Thyroid gland (tissue), 4 donors: Measurements from ENCODE around the gene CREB5. TPM values are rescaled to one million over a fixed set of nuclear protein-coding genes. Genes with fewer than 3 reads are reported as not detected.

Experiments
- DNase-seq, 2 donors: peaks; one replicate each; pipeline ENCODE4 v3.0.0-alpha.2; 2019
- H3K27ac ChIP-seq, 3 donors: fragments of 200-600 bp; sonication (generic); 1 replicate in 2 of 3; 2 replicates in 1 of 3; pipeline ENCODE4 v1.5.1; 2016 to 2019; ENCODE audit warnings: mild to moderate bottlenecking in 1 of 3, moderate library complexity in 1 of 3
- H3K27me3 ChIP-seq: fragments of 200-600 bp; sonication (generic); one replicate; pipeline ENCODE4 v1.5.1; 2019
- H3K36me3 ChIP-seq, 2 donors: fragments of 200-600 bp; sonication (generic); one replicate each; pipeline ENCODE4 v1.5.1; 2016 to 2019
- H3K4me1 ChIP-seq, 2 donors: fragments of 200-600 bp; sonication (generic); one replicate each; pipeline ENCODE4 v1.5.1; 2017 to 2019
- H3K4me3 ChIP-seq, 3 donors: fragments of 200-600 bp; sonication (generic); replicated peaks in 1 of 3; 1 replicate in 2 of 3; 2 replicates in 1 of 3; pipeline ENCODE4 v1.5.1; 2016; ENCODE audit warnings: mild to moderate bottlenecking in 1 of 3
- H3K9me3 ChIP-seq: fragments of 200-600 bp; sonication (generic); one replicate; pipeline ENCODE4 v1.5.1; 2017
- POLR2A ChIP-seq, 2 donors: fragments of 450-650 bp; IDR thresholded peaks; one replicate each; pipeline ENCODE4 v1.6.1; 2017; ENCODE audit warnings: antibody characterized with exemption in 2 of 2, mild to moderate bottlenecking in 2 of 2, moderate library complexity in 1 of 2
- WGBS, 2 donors: methylation state at CpG; one replicate each; pipeline ENCODE4 v1.1.5; 2017; 5-methylcytosine and 5-hydroxymethylcytosine counted together
- intact Hi-C: fragments of 100-400 bp; cut with DNase I; formaldehyde crosslinking; loops from one replicate; pipeline ENCODE4 v1.15.1; 2023
- total RNA-seq, 4 donors: library from RNA; depleted of rRNA; stranded (reverse); fragments of >200 nt; gene quantifications; one replicate each; pipeline ENCODE4 v1.2.3, GENCODE V29; 2016
- TF ChIP-seq, protein P1 (sequence below), 6 experiments: fragments of 200-600 bp in 3 of 6; fragments of 450-650 bp in 3 of 6; sonication (generic) in 3 of 6; IDR thresholded peaks; one replicate each; pipeline ENCODE4 v1.5.1; 2016 to 2019; ENCODE audit warnings: antibody characterized with exemption in 6 of 6, mild to moderate bottlenecking in 2 of 6, inconsistent platforms in 1 of 6, moderate library complexity in 1 of 6

CREB5 gene
- total RNA-seq, 4 donors from 2014 or later: 2.5 to 13.6 (median 6.5) TPM

DNA sequence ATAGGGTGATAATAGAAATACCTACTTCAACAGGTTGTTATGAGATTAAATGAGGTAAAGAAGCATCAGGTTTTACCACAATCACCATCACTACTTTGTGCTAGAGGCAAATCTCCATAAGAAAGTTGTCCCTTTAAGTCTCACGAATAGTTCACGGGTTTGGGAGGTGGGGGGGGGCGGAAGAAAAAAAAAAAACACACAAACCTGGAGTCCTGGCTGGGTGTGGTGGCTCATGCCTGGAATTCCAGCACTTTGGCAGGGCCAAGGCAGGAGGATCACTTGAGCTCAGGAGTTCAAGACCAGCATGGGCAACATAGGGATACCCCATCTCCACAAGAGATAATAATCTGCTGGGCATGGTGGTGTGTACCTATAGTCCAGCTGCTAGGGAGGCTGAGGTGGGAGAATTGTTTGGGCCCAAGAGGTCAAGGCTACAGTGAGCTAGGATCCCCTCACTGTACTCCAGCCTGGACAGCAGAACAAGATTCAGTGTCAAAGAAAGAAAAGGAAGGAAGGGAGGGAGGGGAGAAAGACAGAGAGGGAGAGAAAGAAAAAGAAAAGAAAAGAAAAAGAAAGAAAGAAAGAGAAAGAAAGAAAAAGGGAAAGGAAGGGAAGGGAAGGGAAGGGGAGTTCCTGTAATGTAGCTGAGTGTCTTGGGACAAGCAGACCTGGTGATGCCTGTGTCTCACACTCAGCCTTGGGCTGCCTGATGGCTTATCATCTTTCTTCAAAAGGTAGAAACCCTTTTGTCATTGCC, 231.4 kb downstream of the CREB5 start:
- intact Hi-C loops: no loop called here
- H3K4me3 ChIP-seq: no peak overlapping the region
- WGBS, 2 donors: 49 to 55% methylated on average over 3 of the region's 3 CpGs

DNA sequence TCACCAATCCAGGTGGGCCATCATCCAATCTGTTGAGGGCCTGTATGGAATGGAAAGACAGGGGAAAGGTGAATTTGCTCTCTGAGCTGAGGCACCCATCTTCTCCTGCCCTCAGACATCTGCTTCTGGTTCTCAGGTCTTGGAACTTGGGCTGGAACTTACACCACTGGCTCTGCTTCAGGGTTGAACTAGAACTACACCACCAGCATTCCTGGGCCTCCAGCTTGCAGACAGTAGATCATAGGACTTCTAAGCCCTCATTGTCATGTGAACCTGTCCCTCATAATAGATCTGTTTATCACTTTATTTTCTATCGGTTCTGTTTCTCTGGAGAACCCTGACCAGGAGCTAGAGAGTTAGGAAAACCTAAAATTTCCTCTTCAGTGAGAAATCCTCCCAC, 233.5 kb downstream of the CREB5 start:
- Histone ChIP-seq H3K9me3 (no peaks in the 10 kb centered on the region), H3K4me1 (no peaks in the 10 kb centered on the region), H3K27ac (no peak overlapping the region), H3K4me3 (no peak overlapping the region), H3K27me3 (no peaks in the 10 kb centered on the region), H3K36me3 (no peaks in the 10 kb centered on the region)
- TF ChIP-seq, protein P1, sequence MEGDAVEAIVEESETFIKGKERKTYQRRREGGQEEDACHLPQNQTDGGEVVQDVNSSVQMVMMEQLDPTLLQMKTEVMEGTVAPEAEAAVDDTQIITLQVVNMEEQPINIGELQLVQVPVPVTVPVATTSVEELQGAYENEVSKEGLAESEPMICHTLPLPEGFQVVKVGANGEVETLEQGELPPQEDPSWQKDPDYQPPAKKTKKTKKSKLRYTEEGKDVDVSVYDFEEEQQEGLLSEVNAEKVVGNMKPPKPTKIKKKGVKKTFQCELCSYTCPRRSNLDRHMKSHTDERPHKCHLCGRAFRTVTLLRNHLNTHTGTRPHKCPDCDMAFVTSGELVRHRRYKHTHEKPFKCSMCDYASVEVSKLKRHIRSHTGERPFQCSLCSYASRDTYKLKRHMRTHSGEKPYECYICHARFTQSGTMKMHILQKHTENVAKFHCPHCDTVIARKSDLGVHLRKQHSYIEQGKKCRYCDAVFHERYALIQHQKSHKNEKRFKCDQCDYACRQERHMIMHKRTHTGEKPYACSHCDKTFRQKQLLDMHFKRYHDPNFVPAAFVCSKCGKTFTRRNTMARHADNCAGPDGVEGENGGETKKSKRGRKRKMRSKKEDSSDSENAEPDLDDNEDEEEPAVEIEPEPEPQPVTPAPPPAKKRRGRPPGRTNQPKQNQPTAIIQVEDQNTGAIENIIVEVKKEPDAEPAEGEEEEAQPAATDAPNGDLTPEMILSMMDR (IDR thresholded peaks at IDR 0.05): no peak
- TF ChIP-seq POLR2A (IDR thresholded peaks at IDR 0.05): no peak
- no peak for DNase-seq
- 89 to 100% methylated on average over 1 of the region's 1 CpG for WGBS, 2 donors
- intact Hi-C loops: no loop called here

More for the DNA sequence above, 231.4 kb downstream of the CREB5 start:
- Histone ChIP-seq H3K27ac (no peak overlapping the region), H3K36me3 (no peaks in the 10 kb centered on the region), H3K27me3 (no peaks in the 10 kb centered on the region), H3K4me1 (no peaks in the 10 kb centered on the region), H3K9me3 (no peaks in the 10 kb centered on the region)
- TF ChIP-seq, protein P1 (IDR thresholded peaks at IDR 0.05): no peak
- TF ChIP-seq POLR2A (IDR thresholded peaks at IDR 0.05): no peak
- DNase-seq: no peak

DNA sequence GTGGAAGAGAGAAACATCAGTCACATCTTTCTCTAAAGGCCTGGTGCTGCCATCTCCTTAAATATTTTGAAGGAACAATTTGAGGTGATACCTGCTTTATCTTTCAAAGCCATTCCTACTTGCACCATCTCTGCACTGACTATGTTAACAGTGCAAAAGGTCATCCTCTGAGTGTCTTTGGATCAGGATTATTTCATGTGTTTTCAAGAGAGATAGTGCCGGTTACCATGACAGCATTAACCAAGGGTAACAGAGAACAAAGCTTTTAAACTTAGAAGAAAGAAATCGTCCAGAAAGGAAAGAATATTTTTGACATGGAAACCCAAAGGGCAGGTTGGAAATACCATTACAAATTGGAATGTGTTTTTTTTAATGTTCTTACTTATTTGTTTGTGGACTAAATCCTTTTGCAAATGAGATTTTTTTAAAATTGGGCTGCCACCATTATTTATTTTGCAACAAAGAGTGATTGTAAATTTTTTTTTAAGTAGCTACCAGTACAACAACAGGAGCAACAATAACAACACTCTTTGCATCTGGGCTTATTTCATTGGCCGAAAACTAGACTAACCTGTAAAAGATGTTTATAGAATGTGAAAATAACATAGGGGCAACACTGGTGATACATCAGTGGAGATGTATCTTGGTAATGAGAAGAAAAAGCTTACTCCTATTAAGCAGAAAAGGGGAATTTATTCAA, 234.2 kb downstream of the CREB5 start:
- H3K27me3 ChIP-seq: no peaks in the 10 kb centered on the region
- no peaks in the 10 kb centered on the region for H3K9me3 ChIP-seq
- TF ChIP-seq, protein P1 (IDR thresholded peaks at IDR 0.05): no peak
- no peak for TF ChIP-seq POLR2A (IDR thresholded peaks at IDR 0.05)
- DNase-seq: no peak
- WGBS, 2 donors: 59 to 74% methylated on average over 3 of the region's 3 CpGs
- H3K27ac ChIP-seq: no peak overlapping the region
- H3K4me1 ChIP-seq: no peaks in the 10 kb centered on the region
- H3K36me3 ChIP-seq: no peaks in the 10 kb centered on the region
- intact Hi-C loops: no loop called here
- no peak overlapping the region for H3K4me3 ChIP-seq

DNA sequence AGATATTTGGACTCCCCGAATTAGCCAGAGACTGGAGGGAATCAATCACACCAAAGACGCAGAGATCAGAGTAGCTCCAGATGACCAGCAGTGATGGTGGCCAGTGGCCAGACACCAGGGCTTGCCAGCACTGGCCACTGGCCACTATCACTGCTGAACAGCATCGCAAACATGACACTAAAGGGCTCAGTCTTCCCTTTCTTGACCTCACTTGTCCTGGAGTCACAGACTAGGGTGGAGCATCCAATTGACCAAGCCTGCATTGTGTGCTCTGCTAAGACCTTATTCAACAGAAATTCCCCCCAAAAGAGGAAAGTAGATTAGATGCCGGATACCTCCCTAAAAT, 234.7 kb downstream of the CREB5 start:
- H3K27ac ChIP-seq: no peak overlapping the region
- no peaks in the 10 kb centered on the region for H3K4me1 ChIP-seq

More for the DNA sequence above, 234.7 kb downstream of the CREB5 start:
- Histone ChIP-seq H3K4me3 (no peak overlapping the region), H3K36me3 (no peaks in the 10 kb centered on the region), H3K9me3 (no peaks in the 10 kb centered on the region), H3K27me3 (no peaks in the 10 kb centered on the region)
- WGBS, 2 donors: 88 to 94% methylated on average over 3 to 4 of the region's 4 CpGs
- DNase-seq: no peak
- TF ChIP-seq, protein P1 (IDR thresholded peaks at IDR 0.05): no peak
- no peak for TF ChIP-seq POLR2A (IDR thresholded peaks at IDR 0.05)
- intact Hi-C loops: no loop called here
